ENCODE data around the gene TCEANC. TPM values are rescaled to one million over a fixed set of nuclear protein-coding genes. Genes with fewer than 3 reads are reported as not detected.

Gene TCEANC
- total RNA-seq, 1 experiment from 2014 or later, result 3.1 TPM

DNA sequence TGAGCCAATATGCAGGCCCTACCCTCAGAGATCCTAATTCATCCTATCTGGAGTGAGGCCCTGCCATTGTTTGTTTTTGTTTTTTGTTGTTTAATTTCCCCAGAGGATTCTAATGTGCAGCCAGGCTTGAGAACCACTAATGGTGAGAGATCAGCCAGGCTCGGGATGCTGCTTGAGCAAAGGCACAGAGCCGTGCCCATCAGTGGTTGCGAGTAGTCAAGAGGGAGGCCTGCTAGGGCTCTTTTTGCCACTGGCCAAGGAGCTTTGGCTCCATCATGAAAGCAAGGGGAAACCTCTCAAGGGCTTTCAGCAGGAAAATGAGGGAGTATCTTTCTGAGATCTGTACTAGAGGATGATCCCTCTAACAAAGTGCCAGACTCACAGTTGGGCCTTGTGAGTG, 2.7 kb downstream of the TCEANC start:
- H3K9me3 ChIP-seq (ENCODE audit: control insufficient read depth, low read depth, low read length), result no peaks in the 10 kb centered on the region
- H2BK20ac ChIP-seq (ENCODE audit: low read depth, low read length, poor library complexity, severe bottlenecking), result no peak overlapping the region
- no peak overlapping the region for H4K8ac ChIP-seq (replicated peaks; ENCODE audit: insufficient read length, low read depth, low read length)
- no CpG with 5 or more reads among the region's 3 CpGs for WGBS (ENCODE audit: extremely low coverage, insufficient read length, low lambda C conversion rate)
- Mint-ChIP-seq H3K36me3 (ENCODE audit: insufficient read depth in 1 of 3, low read depth in 3 of 3) (peaks cover 4 to 30% (median 18%) of the 10 kb centered on the region in 3 experiments; a peak in 5 of 7 replicates), H3K27me3 (ENCODE audit: low read depth) (no peaks in the 10 kb centered on the region; the same call in 1 of the 2 replicates), H3K4me3 (no peak overlapping the region), H3K9me3 (peaks cover 36 to 56% of the 10 kb centered on the region in 2 experiments), H3K4me1 (peaks cover 8 to 11% of the 10 kb centered on the region in 2 experiments), H3K27ac (no peak overlapping the region)
- H2BK15ac ChIP-seq (ENCODE audit: low read depth, low read length), result no peak overlapping the region
- H3K4ac ChIP-seq (ENCODE audit: low read depth, low read length), result no peak overlapping the region
- no peak overlapping the region for H3K14ac ChIP-seq (ENCODE audit: insufficient read depth, low read length)
- TF ChIP-seq, protein P1, sequence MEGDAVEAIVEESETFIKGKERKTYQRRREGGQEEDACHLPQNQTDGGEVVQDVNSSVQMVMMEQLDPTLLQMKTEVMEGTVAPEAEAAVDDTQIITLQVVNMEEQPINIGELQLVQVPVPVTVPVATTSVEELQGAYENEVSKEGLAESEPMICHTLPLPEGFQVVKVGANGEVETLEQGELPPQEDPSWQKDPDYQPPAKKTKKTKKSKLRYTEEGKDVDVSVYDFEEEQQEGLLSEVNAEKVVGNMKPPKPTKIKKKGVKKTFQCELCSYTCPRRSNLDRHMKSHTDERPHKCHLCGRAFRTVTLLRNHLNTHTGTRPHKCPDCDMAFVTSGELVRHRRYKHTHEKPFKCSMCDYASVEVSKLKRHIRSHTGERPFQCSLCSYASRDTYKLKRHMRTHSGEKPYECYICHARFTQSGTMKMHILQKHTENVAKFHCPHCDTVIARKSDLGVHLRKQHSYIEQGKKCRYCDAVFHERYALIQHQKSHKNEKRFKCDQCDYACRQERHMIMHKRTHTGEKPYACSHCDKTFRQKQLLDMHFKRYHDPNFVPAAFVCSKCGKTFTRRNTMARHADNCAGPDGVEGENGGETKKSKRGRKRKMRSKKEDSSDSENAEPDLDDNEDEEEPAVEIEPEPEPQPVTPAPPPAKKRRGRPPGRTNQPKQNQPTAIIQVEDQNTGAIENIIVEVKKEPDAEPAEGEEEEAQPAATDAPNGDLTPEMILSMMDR (conservative IDR thresholded peaks at IDR 0.05), result no peak
- no peak overlapping the region for H4K91ac ChIP-seq (ENCODE audit: insufficient read length, low read depth, low read length)
- DNase-seq, result no peak
- H3K23ac ChIP-seq (ENCODE audit: insufficient read length, low read depth, low read length), result no peak overlapping the region
- no peaks in the 10 kb centered on the region for H4K20me1 ChIP-seq (ENCODE audit: control insufficient read depth, insufficient read depth, insufficient read length)
- no peak overlapping the region for H3T11ph ChIP-seq (ENCODE audit: low read length)
- H3K9ac ChIP-seq (ENCODE audit: extremely low read depth, insufficient read length, low read length), result no peak overlapping the region
- H2BK120ac ChIP-seq (ENCODE audit: low read depth, low read length, poor library complexity, severe bottlenecking), result no peak overlapping the region
- H2AK5ac ChIP-seq (ENCODE audit: insufficient read length, low read length), result no peak overlapping the region
- H3K56ac ChIP-seq (ENCODE audit: insufficient read length, low read depth, low read length), result no peak overlapping the region
- no peaks in the 10 kb centered on the region for H3K79me2 ChIP-seq (ENCODE audit: insufficient read depth, low read length)
- H4K5ac ChIP-seq (ENCODE audit: insufficient read length, low read depth, low read length), result no peak overlapping the region
- no peaks in the 10 kb centered on the region; the same call in 1 of the 2 replicates for H3K4me1 ChIP-seq (ENCODE audit: insufficient read depth, low read length)
- no peaks in the 10 kb centered on the region for H3K27me3 ChIP-seq (ENCODE audit: insufficient read depth, low read length)
- H3K79me1 ChIP-seq (ENCODE audit: insufficient read depth, low read depth, low read length, poor library complexity, severe bottlenecking), result no peaks in the 10 kb centered on the region
- no peaks in the 10 kb centered on the region for H3K23me2 ChIP-seq (ENCODE audit: insufficient read length, low read depth, low read length, poor library complexity, severe bottlenecking)
- H3K18ac ChIP-seq (ENCODE audit: insufficient read length, low read depth, low read length), result no peak overlapping the region
- H2AFZ ChIP-seq (ENCODE audit: low read length), result no peak overlapping the region
- H3K27ac ChIP-seq (ENCODE audit: insufficient read length, low read depth, low read length), result no peak overlapping the region
- H2BK12ac ChIP-seq (ENCODE audit: insufficient read length, low read depth, low read length), result no peak overlapping the region
- H2BK5ac ChIP-seq (ENCODE audit: insufficient read length, low read length), result no peak overlapping the region
- H3K4me2 ChIP-seq (ENCODE audit: insufficient read depth, insufficient read length, low read length), result no peak overlapping the region

Data from H9 (cell line).